ENCODE results near the gene ZDHHC9. TPM values are rescaled to one million over a fixed set of nuclear protein-coding genes. Genes with fewer than 3 reads are reported as not detected.

Gene ZDHHC9
- polyA plus RNA-seq, 4 donors = 17.2 to 71.0 (median 23.4) TPM

DNA sequence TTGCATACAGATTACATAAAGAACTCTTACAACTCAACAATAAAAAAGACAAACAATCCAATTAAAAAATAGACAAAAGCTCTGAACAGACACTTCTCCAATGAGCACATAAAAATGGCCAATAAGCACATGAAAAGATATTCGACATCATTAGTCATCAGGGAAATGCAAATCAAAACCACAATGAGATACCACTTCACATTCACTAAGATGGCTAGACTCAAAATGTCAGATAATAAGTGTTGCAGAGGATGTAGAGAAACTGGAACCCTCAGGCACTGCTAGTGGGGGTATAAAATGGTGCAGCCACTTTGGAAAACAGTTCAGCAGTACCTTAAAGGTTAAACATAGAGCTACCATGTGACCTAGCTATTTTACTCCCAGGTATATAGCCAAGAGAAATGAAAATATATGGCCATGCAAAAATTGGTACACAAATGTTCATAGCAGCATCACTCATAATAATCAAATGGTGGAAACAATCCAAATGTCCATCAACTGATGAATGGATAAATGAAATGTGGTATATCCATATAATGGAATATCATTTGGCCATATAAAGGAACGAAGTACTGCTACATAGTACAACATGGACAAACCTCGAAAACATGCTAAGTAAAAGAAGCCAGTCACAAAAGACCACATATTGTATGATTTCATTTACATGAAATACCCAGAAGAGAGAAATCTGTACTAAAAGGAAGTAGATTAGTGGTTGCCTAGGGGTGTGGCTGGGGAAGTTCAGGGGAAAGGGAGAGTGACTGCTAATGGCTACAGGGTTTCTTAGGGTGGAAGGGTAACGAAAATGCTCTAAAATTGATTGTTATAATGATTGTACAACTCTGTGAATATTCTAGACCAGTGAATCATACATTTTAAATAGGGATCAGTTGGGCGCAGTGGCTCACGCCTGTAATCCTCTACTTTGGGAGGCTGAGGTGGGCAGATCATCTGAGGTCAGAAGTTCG lies 34.6 kb downstream of the ZDHHC9 start:
- Histone ChIP-seq H3K27me3 (ENCODE audit: control insufficient read depth in 3 of 3, insufficient read depth in 3 of 3, low read length in 3 of 3) (no peaks in the 10 kb centered on the region), H3K36me3 (ENCODE audit: control insufficient read depth in 3 of 3, insufficient read depth in 2 of 3, low read depth in 1 of 3, low read length in 3 of 3) (peaks cover 0 to 25% (median 0%) of the 10 kb centered on the region in 3 donors), H3K27ac (ENCODE audit: low read depth in 1 of 3, low read length in 2 of 3) (no peak overlapping the region), H3K4me1 (ENCODE audit: control insufficient read depth in 3 of 3, insufficient read depth in 2 of 3, low read depth in 1 of 3, low read length in 2 of 3) (peaks cover 0 to 3% (median 0%) of the 10 kb centered on the region in 3 donors), H3K9me3 (ENCODE audit: control insufficient read depth in 2 of 2, insufficient read depth in 1 of 2, low read depth in 1 of 2, low read length in 1 of 2) (no peaks in the 10 kb centered on the region), H3K4me3 (ENCODE audit: low read depth in 1 of 3, low read length in 3 of 3) (no peak overlapping the region)
- 79 to 89% (median 87%) methylated on average over 7 of the region's 7 CpGs for WGBS, 3 donors
- FAIRE-seq (no peak), DNase-seq (no peak)

DNA sequence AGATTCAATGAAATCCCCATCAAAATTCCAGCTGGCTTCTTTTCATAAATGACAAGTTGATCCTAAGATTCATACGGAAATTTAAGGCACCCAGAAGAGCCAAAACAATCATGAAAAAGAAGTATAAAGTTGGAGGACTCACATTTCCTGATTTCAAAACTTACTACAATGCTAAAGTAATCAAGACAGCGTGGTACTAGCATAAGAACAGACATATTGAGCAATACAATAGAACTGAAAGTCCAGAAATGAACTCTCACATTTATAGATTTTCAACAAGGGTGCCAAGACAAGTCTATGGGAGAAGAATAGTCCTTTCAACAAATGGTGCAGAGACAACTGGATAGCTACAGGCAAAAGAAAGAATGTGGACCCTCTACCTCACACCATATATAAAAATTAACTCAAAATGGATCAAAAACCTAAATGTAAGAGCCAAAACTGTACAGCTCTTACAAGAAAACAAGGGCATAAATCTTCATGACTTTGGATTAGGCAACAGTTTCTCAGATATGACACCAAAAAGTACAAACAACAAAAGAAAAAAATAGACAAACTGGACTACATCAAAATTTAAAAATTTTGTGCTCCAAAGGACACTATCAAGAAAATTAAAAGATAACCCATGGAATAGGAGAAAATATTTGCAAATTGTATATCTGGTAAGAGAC lies 35.4 kb downstream of the ZDHHC9 start:
- H3K27me3 ChIP-seq (ENCODE audit: control insufficient read depth in 3 of 3, insufficient read depth in 3 of 3, low read length in 3 of 3) = no peaks in the 10 kb centered on the region
- H3K27ac ChIP-seq (ENCODE audit: low read depth in 1 of 3, low read length in 2 of 3) = no peak overlapping the region
- 59 to 63% (median 61%) methylated on average over 2 of the region's 2 CpGs for WGBS, 3 donors
- peaks cover 0 to 3% (median 0%) of the 10 kb centered on the region in 3 donors for H3K4me1 ChIP-seq (ENCODE audit: control insufficient read depth in 3 of 3, insufficient read depth in 2 of 3, low read depth in 1 of 3, low read length in 2 of 3)
- DNase-seq (no peak), FAIRE-seq (peak; percentile 19)
- no peak overlapping the region for H3K4me3 ChIP-seq (ENCODE audit: low read depth in 1 of 3, low read length in 3 of 3)
- H3K36me3 ChIP-seq (ENCODE audit: control insufficient read depth in 3 of 3, insufficient read depth in 2 of 3, low read depth in 1 of 3, low read length in 3 of 3) = peaks cover 0 to 26% (median 0%) of the 10 kb centered on the region in 3 donors
- no peaks in the 10 kb centered on the region for H3K9me3 ChIP-seq (ENCODE audit: control insufficient read depth in 2 of 2, insufficient read depth in 1 of 2, low read depth in 1 of 2, low read length in 1 of 2)

DNA sequence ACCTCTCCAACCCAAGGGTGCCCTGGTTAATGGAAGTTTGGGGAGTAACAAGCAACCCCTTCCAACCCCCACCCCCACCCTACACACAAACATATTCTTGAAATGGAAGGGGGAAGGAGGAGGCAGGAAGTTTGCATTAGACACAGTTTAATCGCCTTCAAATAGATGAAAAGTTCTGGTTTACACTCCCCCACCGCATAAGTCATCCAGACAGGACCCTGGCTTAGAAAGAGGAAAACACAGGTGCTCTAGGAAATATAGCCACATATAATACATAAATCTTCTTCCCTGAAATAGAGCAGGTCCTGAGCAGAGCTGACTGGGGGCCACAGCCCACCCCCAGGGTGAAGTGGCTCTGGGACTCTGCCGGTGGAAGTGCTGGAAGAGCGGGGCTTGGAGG lies 38.9 kb downstream of the ZDHHC9 start:
- WGBS, 3 donors = 82 to 86% (median 85%) methylated on average over 4 of the region's 4 CpGs
- peaks cover 0 to 3% (median 0%) of the 10 kb centered on the region in 3 donors for H3K4me1 ChIP-seq (ENCODE audit: control insufficient read depth in 3 of 3, insufficient read depth in 2 of 3, low read depth in 1 of 3, low read length in 2 of 3)
- no peak for FAIRE-seq
- no peak for DNase-seq
- H3K27ac ChIP-seq (ENCODE audit: low read depth in 1 of 3, low read length in 2 of 3) = no peak overlapping the region
- H3K27me3 ChIP-seq (ENCODE audit: control insufficient read depth in 3 of 3, insufficient read depth in 3 of 3, low read length in 3 of 3) = no peaks in the 10 kb centered on the region
- peaks cover 0 to 22% (median 0%) of the 10 kb centered on the region in 3 donors for H3K36me3 ChIP-seq (ENCODE audit: control insufficient read depth in 3 of 3, insufficient read depth in 2 of 3, low read depth in 1 of 3, low read length in 3 of 3)
- no peaks in the 10 kb centered on the region for H3K9me3 ChIP-seq (ENCODE audit: control insufficient read depth in 2 of 2, insufficient read depth in 1 of 2, low read depth in 1 of 2, low read length in 1 of 2)
- no peak overlapping the region for H3K4me3 ChIP-seq (ENCODE audit: low read depth in 1 of 3, low read length in 3 of 3)

DNA sequence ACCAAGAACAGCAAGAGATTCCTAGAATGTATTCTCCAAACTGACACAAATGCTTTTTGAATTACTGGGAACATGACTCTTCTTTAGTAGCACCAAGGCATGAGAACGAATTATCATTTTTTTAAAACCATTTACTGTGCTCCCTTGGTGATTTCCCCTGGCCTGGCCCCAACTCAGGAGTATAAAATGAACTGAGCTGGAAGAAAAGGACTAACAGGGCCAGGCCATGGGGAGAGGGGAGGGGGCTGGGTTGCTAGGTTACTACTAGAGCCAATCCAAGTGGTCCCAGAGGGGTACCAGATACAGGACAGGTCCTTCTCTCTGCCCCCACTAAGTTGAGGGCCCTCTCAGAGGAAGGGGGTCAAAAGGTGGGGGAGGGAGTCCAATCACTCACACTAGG lies 40.8 kb downstream of the ZDHHC9 start:
- Histone ChIP-seq H3K9me3 (ENCODE audit: control insufficient read depth in 2 of 2, insufficient read depth in 1 of 2, low read depth in 1 of 2, low read length in 1 of 2) (no peaks in the 10 kb centered on the region), H3K27ac (ENCODE audit: low read depth in 1 of 3, low read length in 2 of 3) (no peak overlapping the region), H3K36me3 (ENCODE audit: control insufficient read depth in 3 of 3, insufficient read depth in 2 of 3, low read depth in 1 of 3, low read length in 3 of 3) (peaks cover 0 to 32% (median 0%) of the 10 kb centered on the region in 3 donors), H3K4me3 (ENCODE audit: low read depth in 1 of 3, low read length in 3 of 3) (no peak overlapping the region), H3K4me1 (ENCODE audit: control insufficient read depth in 3 of 3, insufficient read depth in 2 of 3, low read depth in 1 of 3, low read length in 2 of 3) (peaks cover 0 to 3% (median 0%) of the 10 kb centered on the region in 3 donors), H3K27me3 (ENCODE audit: control insufficient read depth in 3 of 3, insufficient read depth in 3 of 3, low read length in 3 of 3) (no peaks in the 10 kb centered on the region)
- DNase-seq = no peak
- WGBS, 3 donors = 19 to 39% (median 39%) methylated on average over 1 of the region's 1 CpG
- no peak for FAIRE-seq

DNA sequence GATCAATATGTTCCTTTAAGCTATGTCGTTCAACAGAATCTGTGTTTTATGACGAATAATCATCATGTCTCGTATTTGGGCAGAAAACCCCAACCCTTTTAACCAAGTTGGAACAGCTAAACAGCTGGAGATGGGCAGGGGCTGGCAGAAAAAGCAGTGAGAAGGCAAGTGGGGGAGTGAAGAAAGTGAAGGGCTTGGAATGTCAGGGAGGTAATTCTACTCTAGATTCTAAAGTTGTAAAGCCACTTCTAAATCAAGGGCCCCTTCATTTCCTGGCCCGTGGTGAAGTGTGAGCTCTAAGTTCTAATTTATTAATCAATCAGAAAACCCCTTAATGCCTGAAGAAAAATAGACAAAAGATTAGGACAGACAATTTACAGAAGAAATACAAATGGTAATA lies 43.5 kb downstream of the ZDHHC9 start:
- H3K27me3 ChIP-seq (ENCODE audit: control insufficient read depth in 3 of 3, insufficient read depth in 3 of 3, low read length in 3 of 3) = no peaks in the 10 kb centered on the region
- H3K9me3 ChIP-seq (ENCODE audit: control insufficient read depth in 2 of 2, insufficient read depth in 1 of 2, low read depth in 1 of 2, low read length in 1 of 2) = no peaks in the 10 kb centered on the region
- H3K4me3 ChIP-seq (ENCODE audit: low read depth in 1 of 3, low read length in 3 of 3) = no peak overlapping the region
- DNase-seq (no peak), FAIRE-seq (no peak)
- H3K4me1 ChIP-seq (ENCODE audit: control insufficient read depth in 3 of 3, insufficient read depth in 2 of 3, low read depth in 1 of 3, low read length in 2 of 3) = peaks cover 0 to 1% (median 0%) of the 10 kb centered on the region in 3 donors
- 73 to 91% (median 88%) methylated on average over 4 of the region's 4 CpGs for WGBS, 3 donors
- no peak overlapping the region for H3K27ac ChIP-seq (ENCODE audit: low read depth in 1 of 3, low read length in 2 of 3)
- peaks cover 0 to 35% (median 0%) of the 10 kb centered on the region in 3 donors for H3K36me3 ChIP-seq (ENCODE audit: control insufficient read depth in 3 of 3, insufficient read depth in 2 of 3, low read depth in 1 of 3, low read length in 3 of 3)

DNA sequence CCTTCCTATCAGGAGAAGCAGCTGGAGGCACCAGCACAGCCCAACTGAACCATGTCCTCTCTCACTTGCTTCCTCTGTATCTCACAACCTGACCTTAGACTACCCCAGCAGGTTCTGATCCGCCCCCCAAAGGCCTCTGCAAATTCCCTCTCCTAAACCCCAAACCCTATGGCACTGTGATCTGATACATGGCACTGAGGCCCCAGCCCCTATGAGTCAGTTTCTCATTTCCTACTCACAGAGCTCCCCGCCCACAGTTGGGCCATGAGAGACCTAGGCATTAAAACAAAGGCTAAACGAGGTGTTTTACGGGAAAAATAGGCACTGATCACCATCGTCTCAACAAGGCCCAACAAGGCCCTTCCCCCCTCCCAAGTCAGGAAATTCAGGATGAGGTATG lies 44.8 kb downstream of the ZDHHC9 start:
- WGBS, 3 donors = 77 to 85% (median 82%) methylated on average over 5 of the region's 5 CpGs
- Histone ChIP-seq H3K4me3 (ENCODE audit: low read depth in 1 of 3, low read length in 3 of 3) (no peak overlapping the region), H3K27ac (ENCODE audit: low read depth in 1 of 3, low read length in 2 of 3) (no peak overlapping the region), H3K9me3 (ENCODE audit: control insufficient read depth in 2 of 2, insufficient read depth in 1 of 2, low read depth in 1 of 2, low read length in 1 of 2) (no peaks in the 10 kb centered on the region), H3K36me3 (ENCODE audit: control insufficient read depth in 3 of 3, insufficient read depth in 2 of 3, low read depth in 1 of 3, low read length in 3 of 3) (peaks cover 0 to 33% (median 0%) of the 10 kb centered on the region in 3 donors), H3K27me3 (ENCODE audit: control insufficient read depth in 3 of 3, insufficient read depth in 3 of 3, low read length in 3 of 3) (no peaks in the 10 kb centered on the region), H3K4me1 (ENCODE audit: control insufficient read depth in 3 of 3, insufficient read depth in 2 of 3, low read depth in 1 of 3, low read length in 2 of 3) (no peaks in the 10 kb centered on the region)
- FAIRE-seq (no peak), DNase-seq (no peak)

DNA sequence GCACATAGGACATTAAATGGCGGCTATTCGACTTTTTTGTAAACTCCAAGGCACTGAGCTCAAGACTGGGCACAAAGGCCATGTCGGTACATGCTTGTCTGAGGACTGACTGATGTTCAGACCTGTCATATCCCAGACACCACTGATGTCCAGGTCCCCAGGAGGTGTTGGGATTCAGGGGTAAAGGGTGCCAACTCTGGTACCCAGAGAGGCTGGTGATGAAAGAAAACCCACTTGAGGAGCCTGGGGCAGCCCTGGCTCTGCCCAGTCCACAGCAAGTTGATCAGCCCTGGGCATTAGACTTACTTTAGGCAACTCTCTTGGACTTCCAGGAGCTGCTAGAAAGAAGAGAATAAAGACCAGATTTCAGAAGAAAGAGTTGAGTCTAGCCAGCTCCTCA lies 45.2 kb downstream of the ZDHHC9 start:
- Histone ChIP-seq H3K36me3 (ENCODE audit: control insufficient read depth in 3 of 3, insufficient read depth in 2 of 3, low read depth in 1 of 3, low read length in 3 of 3) (peaks cover 0 to 31% (median 0%) of the 10 kb centered on the region in 3 donors), H3K27me3 (ENCODE audit: control insufficient read depth in 3 of 3, insufficient read depth in 3 of 3, low read length in 3 of 3) (no peaks in the 10 kb centered on the region), H3K27ac (ENCODE audit: low read depth in 1 of 3, low read length in 2 of 3) (no peak overlapping the region), H3K4me1 (ENCODE audit: control insufficient read depth in 3 of 3, insufficient read depth in 2 of 3, low read depth in 1 of 3, low read length in 2 of 3) (no peaks in the 10 kb centered on the region), H3K4me3 (ENCODE audit: low read depth in 1 of 3, low read length in 3 of 3) (no peak overlapping the region), H3K9me3 (ENCODE audit: control insufficient read depth in 2 of 2, insufficient read depth in 1 of 2, low read depth in 1 of 2, low read length in 1 of 2) (no peaks in the 10 kb centered on the region)
- DNase-seq = no peak
- FAIRE-seq = no peak
- WGBS, 3 donors = 91 to 92% (median 92%) methylated on average over 3 of the region's 3 CpGs

DNA sequence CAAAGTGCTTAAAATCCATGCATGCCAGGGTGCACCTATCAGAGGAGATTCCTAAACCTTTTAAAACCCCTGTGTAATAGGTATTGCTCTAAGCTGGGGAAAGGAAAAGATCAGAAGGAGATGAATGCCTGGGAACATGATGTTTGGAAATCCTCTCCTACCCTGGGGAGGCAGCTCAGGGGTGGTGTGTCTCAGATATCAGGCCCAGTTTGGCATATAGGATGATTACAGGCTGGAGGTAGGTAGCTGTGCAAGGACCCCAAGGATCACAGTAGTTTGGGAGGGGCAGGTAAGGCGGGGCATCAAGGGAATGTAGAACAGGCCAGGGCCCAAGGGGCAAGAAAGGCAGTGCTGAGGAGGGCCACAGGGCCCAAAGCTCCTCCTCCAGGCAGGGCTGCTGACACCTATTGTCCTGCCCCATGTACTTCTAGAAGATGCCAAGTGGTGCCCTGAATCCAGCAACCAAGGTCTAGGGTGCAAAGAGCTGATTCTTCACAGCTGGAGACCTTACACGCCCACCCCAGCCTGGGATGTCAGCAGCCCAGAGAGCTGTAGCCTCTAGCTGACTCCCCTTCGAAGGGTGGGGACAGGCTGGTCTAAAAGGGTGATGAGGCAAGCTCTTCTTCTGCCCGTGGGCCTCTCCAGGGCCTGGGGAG lies 46.3 kb downstream of the ZDHHC9 start:
- H3K4me1 ChIP-seq (ENCODE audit: control insufficient read depth in 3 of 3, insufficient read depth in 2 of 3, low read depth in 1 of 3, low read length in 2 of 3) = no peaks in the 10 kb centered on the region
- H3K27ac ChIP-seq (ENCODE audit: low read depth in 1 of 3, low read length in 2 of 3) = no peak overlapping the region
- no peaks in the 10 kb centered on the region for H3K27me3 ChIP-seq (ENCODE audit: control insufficient read depth in 3 of 3, insufficient read depth in 3 of 3, low read length in 3 of 3)
- WGBS, 3 donors = 73 to 85% (median 73%) methylated on average over 4 of the region's 4 CpGs
- peaks cover 0 to 27% (median 0%) of the 10 kb centered on the region in 3 donors for H3K36me3 ChIP-seq (ENCODE audit: control insufficient read depth in 3 of 3, insufficient read depth in 2 of 3, low read depth in 1 of 3, low read length in 3 of 3)
- no peak for DNase-seq
- H3K4me3 ChIP-seq (ENCODE audit: low read depth in 1 of 3, low read length in 3 of 3) = no peak overlapping the region
- FAIRE-seq = no peak
- H3K9me3 ChIP-seq (ENCODE audit: control insufficient read depth in 2 of 2, insufficient read depth in 1 of 2, low read depth in 1 of 2, low read length in 1 of 2) = no peaks in the 10 kb centered on the region

All from small intestine (tissue), 7 donors.